Measurements from ENCODE around the gene SCML1.

Gene SCML1

GRCh38 chrX:17703201-17703600, 34.1 kb upstream of the SCML1 start:
- H3K4me3 ChIP-seq (ENCODE audit: low read length): no peak overlapping the region
- TF ChIP-seq CTCF (conservative IDR thresholded peaks at IDR 0.05; ENCODE audit: low read depth, low read length): no peak
- no peak for DNase-seq (ENCODE audit: low read depth)

GRCh38 chrX:17705211-17705610, 32.1 kb upstream of the SCML1 start:
- no peak overlapping the region for H3K4me3 ChIP-seq (ENCODE audit: low read length)
- DNase-seq (ENCODE audit: low read depth): no peak
- TF ChIP-seq CTCF (conservative IDR thresholded peaks at IDR 0.05; ENCODE audit: low read depth, low read length): no peak

- H3K4me3 ChIP-seq (ENCODE audit: low read length): no peak overlapping the region
- TF ChIP-seq CTCF (conservative IDR thresholded peaks at IDR 0.05; ENCODE audit: low read depth, low read length): no peak
- no peak for DNase-seq (ENCODE audit: low read depth)
Observed at GRCh38 chrX:17706676-17707075, 30.6 kb upstream of the SCML1 start.

- TF ChIP-seq CTCF (conservative IDR thresholded peaks at IDR 0.05; ENCODE audit: low read depth, low read length): no peak
- H3K4me3 ChIP-seq (ENCODE audit: low read length): no peak overlapping the region
Observed at GRCh38 chrX:17707731-17708130, 29.6 kb upstream of the SCML1 start.

GRCh38 chrX:17710871-17711301, 26.4 kb upstream of the SCML1 start:
- no peak for DNase-seq (ENCODE audit: low read depth)
- no peak overlapping the region for H3K4me3 ChIP-seq (ENCODE audit: low read length)
- no peak for TF ChIP-seq CTCF (conservative IDR thresholded peaks at IDR 0.05; ENCODE audit: low read depth, low read length)

More at GRCh38 chrX:17707731-17708130, 29.6 kb upstream of the SCML1 start:
- no peak for DNase-seq (ENCODE audit: low read depth)

GRCh38 chrX:17713288-17713687, 24.0 kb upstream of the SCML1 start:
- H3K4me3 ChIP-seq (ENCODE audit: low read length): no peak overlapping the region
- TF ChIP-seq CTCF (conservative IDR thresholded peaks at IDR 0.05; ENCODE audit: low read depth, low read length): no peak
- no peak for DNase-seq (ENCODE audit: low read depth)

GRCh38 chrX:17718649-17719165, 18.6 kb upstream of the SCML1 start:
- no peak for TF ChIP-seq CTCF (conservative IDR thresholded peaks at IDR 0.05; ENCODE audit: low read depth, low read length)
- no peak overlapping the region for H3K4me3 ChIP-seq (ENCODE audit: low read length)
- DNase-seq (ENCODE audit: low read depth): no peak

Data from retinal pigment epithelial cell (primary cell).